Measurements from ENCODE around the gene TMEM98.

The TMEM98 gene

GRCh38 chr17:32992321-32993033 lies 64.5 kb downstream of the TMEM98 start:
- TF ChIP-seq CTCF (IDR thresholded peaks at IDR 0.05): no peak

- no peak for TF ChIP-seq CTCF (IDR thresholded peaks at IDR 0.05)
Measured at GRCh38 chr17:32993977-32994376, 66.0 kb downstream of the TMEM98 start.
